HFFc6 (cell line): Measurements from ENCODE around the gene RGS11. TPM values are rescaled to one million over a fixed set of nuclear protein-coding genes. Genes with fewer than 3 reads are reported as not detected.

Source experiments
- DNase-seq: peaks from one replicate; pipeline ENCODE4 v3.0.0-alpha.2; 2018
- H3K27ac Mint-ChIP-seq: 2 replicates; pipeline ENCODE4 v1.8.0; 2020; ENCODE audit warnings: mild to moderate bottlenecking, mixed read lengths
- H3K27me3 Mint-ChIP-seq: 2 replicates; pipeline ENCODE4 v1.8.0; 2021; ENCODE audit warnings: mild to moderate bottlenecking, moderate library complexity, mixed read lengths; ENCODE audit not compliant: insufficient read depth
- H3K36me3 Mint-ChIP-seq: 2 replicates; pipeline ENCODE4 v1.8.0; 2021; ENCODE audit warnings: low read depth, mixed read lengths
- H3K4me1 Mint-ChIP-seq: 2 replicates; pipeline ENCODE4 v1.8.0; 2020; ENCODE audit warnings: low read depth, mixed read lengths
- H3K4me3 Mint-ChIP-seq: 2 replicates; pipeline ENCODE4 v1.8.0; 2020; ENCODE audit warnings: mild to moderate bottlenecking, moderate library complexity, mixed read lengths
- H3K9me3 Mint-ChIP-seq: 2 replicates; pipeline ENCODE4 v1.8.0; 2020; ENCODE audit warnings: mild to moderate bottlenecking, mixed read lengths
- total RNA-seq, 6 experiments: library from RNA; stranded (reverse); fragmentation: NEBNext Ultra II Directional; extraction: Animal tissue kit (Norgen Biotek cat#: 25700); gene quantifications; 2 replicates in 1 of 6; 3 replicates in 5 of 6; pipeline ENCODE4 v1.2.3, GENCODE V29; 2021
- TF ChIP-seq, protein P1 (sequence below): fragments of 200-600 bp; sonication (generic); IDR thresholded peaks from 2 replicates; pipeline ENCODE4 v1.5.0; 2021; ENCODE audit warnings: antibody characterized with exemption, mild to moderate bottlenecking

Gene RGS11
- total RNA-seq, 6 experiments from 2014 or later = 1.5 to 3.5 (median 2.3) TPM

DNA sequence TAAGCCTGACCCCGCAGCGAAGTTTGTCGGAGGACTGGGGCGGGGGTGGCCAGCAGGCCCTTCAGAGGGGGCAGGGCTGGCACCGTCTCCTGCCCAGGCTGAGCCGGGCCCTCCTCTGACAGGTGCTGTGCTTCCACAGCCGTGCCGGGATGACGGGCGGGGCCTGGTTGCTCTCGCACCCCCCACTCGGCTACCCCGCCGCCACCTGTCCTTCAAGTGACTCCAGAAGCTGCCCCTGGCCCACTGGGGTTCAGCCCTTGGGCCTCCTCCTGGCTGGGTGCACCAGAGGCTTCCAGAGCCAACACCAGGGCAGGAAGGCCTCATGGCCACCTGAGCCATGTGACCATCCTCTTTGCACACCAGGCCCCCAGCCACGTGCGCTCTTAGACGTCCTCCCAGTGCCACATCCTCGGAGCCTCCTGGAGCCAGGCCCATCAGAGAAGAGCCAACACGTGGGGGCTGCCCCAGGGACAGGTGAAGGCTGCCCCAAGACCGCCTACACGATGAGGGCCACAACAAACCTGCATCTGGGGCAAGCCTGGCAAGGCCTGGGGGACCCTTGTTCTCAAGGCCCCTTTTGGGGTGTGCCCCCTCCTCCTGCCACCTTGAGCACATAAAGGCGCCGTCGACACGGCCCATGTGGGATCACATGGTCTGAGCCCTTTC, 14.4 kb upstream of the RGS11 start:
- no peak overlapping the region for H3K27ac Mint-ChIP-seq
- no peaks in the 10 kb centered on the region; the same call in 1 of the 2 replicates for H3K27me3 Mint-ChIP-seq
- no peaks in the 10 kb centered on the region for H3K4me1 Mint-ChIP-seq
- H3K36me3 Mint-ChIP-seq = peaks cover 10% of the 10 kb centered on the region
- H3K4me3 Mint-ChIP-seq = no peak overlapping the region
- no peak for DNase-seq
- TF ChIP-seq, protein P1, sequence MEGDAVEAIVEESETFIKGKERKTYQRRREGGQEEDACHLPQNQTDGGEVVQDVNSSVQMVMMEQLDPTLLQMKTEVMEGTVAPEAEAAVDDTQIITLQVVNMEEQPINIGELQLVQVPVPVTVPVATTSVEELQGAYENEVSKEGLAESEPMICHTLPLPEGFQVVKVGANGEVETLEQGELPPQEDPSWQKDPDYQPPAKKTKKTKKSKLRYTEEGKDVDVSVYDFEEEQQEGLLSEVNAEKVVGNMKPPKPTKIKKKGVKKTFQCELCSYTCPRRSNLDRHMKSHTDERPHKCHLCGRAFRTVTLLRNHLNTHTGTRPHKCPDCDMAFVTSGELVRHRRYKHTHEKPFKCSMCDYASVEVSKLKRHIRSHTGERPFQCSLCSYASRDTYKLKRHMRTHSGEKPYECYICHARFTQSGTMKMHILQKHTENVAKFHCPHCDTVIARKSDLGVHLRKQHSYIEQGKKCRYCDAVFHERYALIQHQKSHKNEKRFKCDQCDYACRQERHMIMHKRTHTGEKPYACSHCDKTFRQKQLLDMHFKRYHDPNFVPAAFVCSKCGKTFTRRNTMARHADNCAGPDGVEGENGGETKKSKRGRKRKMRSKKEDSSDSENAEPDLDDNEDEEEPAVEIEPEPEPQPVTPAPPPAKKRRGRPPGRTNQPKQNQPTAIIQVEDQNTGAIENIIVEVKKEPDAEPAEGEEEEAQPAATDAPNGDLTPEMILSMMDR = no peak
- no peaks in the 10 kb centered on the region for H3K9me3 Mint-ChIP-seq

- TF ChIP-seq, protein P1 = no peak
- Mint-ChIP-seq H3K4me3 (no peak overlapping the region), H3K4me1 (no peaks in the 10 kb centered on the region), H3K27ac (no peak overlapping the region), H3K9me3 (no peaks in the 10 kb centered on the region), H3K36me3 (peaks cover 10% of the 10 kb centered on the region), H3K27me3 (no peaks in the 10 kb centered on the region; the same call in 1 of the 2 replicates)
- no peak for DNase-seq
These were observed 13.8 kb upstream of the RGS11 start for GRCh38 chr16:289395-289997.

GRCh38 chr16:287981-288920, 12.5 kb upstream of the RGS11 start:
- Mint-ChIP-seq H3K4me3 (no peak overlapping the region), H3K36me3 (peaks cover 10% of the 10 kb centered on the region), H3K27ac (no peak overlapping the region), H3K9me3 (no peaks in the 10 kb centered on the region), H3K4me1 (no peaks in the 10 kb centered on the region), H3K27me3 (no peaks in the 10 kb centered on the region; the same call in 1 of the 2 replicates)
- TF ChIP-seq, protein P1 = no peak
- DNase-seq = no peak

- no peaks in the 10 kb centered on the region for H3K4me1 Mint-ChIP-seq
- H3K27ac Mint-ChIP-seq = no peak overlapping the region
- H3K4me3 Mint-ChIP-seq = no peak overlapping the region
- no peaks in the 10 kb centered on the region; the same call in 1 of the 2 replicates for H3K27me3 Mint-ChIP-seq
- TF ChIP-seq, protein P1 = peak; percentile 31; the same call in 1 of the 2 replicates
- H3K9me3 Mint-ChIP-seq = no peaks in the 10 kb centered on the region
- no peak for DNase-seq
- peaks cover 10% of the 10 kb centered on the region for H3K36me3 Mint-ChIP-seq
These were observed 11.6 kb upstream of the RGS11 start for GRCh38 chr16:287298-287811.

DNA sequence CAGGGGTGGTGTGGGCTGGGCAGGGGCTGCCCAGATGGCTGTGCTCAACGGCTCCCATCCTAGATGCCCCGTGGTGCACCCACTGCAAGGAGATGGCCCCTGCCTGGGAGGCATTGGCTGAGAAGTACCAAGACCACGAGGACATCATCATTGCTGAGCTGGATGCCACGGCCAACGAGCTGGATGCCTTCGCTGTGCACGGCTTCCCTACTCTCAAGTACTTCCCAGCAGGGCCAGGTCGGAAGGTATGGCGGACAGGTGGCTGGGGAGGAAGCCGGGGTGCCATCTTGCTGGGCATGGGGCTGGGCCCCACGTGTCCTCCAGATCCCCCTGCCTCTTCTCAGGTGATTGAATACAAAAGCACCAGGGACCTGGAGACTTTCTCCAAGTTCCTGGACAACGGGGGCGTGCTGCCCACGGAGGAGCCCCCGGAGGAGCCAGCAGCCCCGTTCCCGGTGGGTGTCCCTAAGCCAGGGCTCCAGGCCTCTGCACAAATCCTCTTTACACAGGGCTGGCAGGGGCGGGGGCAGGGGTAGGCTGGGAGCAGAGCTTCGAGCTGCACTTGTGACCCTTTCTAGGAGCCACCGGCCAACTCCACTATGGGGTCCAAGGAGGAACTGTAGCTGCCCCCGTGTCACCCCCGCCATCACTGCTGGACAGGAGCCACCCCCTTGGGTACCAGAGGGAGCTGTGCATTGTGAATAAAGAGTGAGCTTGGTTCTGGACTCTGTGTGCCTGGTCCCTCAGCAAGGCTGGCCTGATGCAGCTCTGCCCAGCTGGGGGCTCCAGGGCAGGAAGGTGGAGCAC, 10.9 kb upstream of the RGS11 start:
- peaks cover 10% of the 10 kb centered on the region for H3K36me3 Mint-ChIP-seq
- no peaks in the 10 kb centered on the region for H3K4me1 Mint-ChIP-seq
- DNase-seq = no peak
- H3K9me3 Mint-ChIP-seq = no peaks in the 10 kb centered on the region
- no peaks in the 10 kb centered on the region; the same call in 1 of the 2 replicates for H3K27me3 Mint-ChIP-seq
- no peak overlapping the region for H3K4me3 Mint-ChIP-seq
- TF ChIP-seq, protein P1 = no peak
- H3K27ac Mint-ChIP-seq = no peak overlapping the region
